GM19452 (cell line): ENCODE results near the gene IPO4.
"Not testable (repeated sequence)": the region's sequence is repeated elsewhere in the genome, so short reads cannot be mapped to it uniquely, and the experiment has no call there.

Experiments used
- ATAC-seq: cut with Tn5 transposase; IDR thresholded peaks from one replicate; pipeline ENCODE4 v1.9.1; 2021; ENCODE audit not compliant: unreplicated experiment

IPO4 gene

GRCh38 chr14:24219080-24219479 lies 30.5 kb upstream of the IPO4 start:
- ATAC-seq = no peak

GRCh38 chr14:24216876-24217275 lies 28.3 kb upstream of the IPO4 start:
- not testable (repeated sequence) for ATAC-seq

GRCh38 chr14:24216345-24216699 lies 27.7 kb upstream of the IPO4 start:
- ATAC-seq = no peak

GRCh38 chr14:24215495-24216344 lies 27.1 kb upstream of the IPO4 start, which contains the start of gene MDP1:
Gene MDP1, minus strand, starts transcription at chr14:24216066. Its CDS starts 111 bp downstream, at chr14:24215955.
- peak; percentile 67 for ATAC-seq

- no peak for ATAC-seq
Observed at GRCh38 chr14:24213866-24214662, 25.4 kb upstream of the IPO4 start.

- peak; percentile 79 for ATAC-seq
Observed at GRCh38 chr14:24212924-24213865, 24.6 kb upstream of the IPO4 start, which contains the start of gene CHMP4A. Gene CHMP4A, minus strand, starts transcription at chr14:24213488. Its CDS starts 49 bp downstream, at chr14:24213439.

- no peak for ATAC-seq
Observed at GRCh38 chr14:24211311-24211710, 22.7 kb upstream of the IPO4 start.

- no peak for ATAC-seq
Observed at GRCh38 chr14:24207625-24208024, 19.0 kb upstream of the IPO4 start.

- ATAC-seq = no peak
Observed at GRCh38 chr14:24207104-24207551, 18.5 kb upstream of the IPO4 start.

GRCh38 chr14:24206260-24207103 lies 17.9 kb upstream of the IPO4 start:
- no peak for ATAC-seq

GRCh38 chr14:24204163-24205146 lies 15.8 kb upstream of the IPO4 start:
- ATAC-seq = no peak

GRCh38 chr14:24203249-24203886 lies 14.8 kb upstream of the IPO4 start:
- not testable (repeated sequence) for ATAC-seq

- ATAC-seq = not testable (repeated sequence)
Observed at GRCh38 chr14:24202538-24202937, 13.9 kb upstream of the IPO4 start.

GRCh38 chr14:24198814-24199524 lies 10.4 kb upstream of the IPO4 start:
- ATAC-seq = no peak

GRCh38 chr14:24197056-24197450 lies 8.4 kb upstream of the IPO4 start:
- ATAC-seq = no peak

GRCh38 chr14:24196071-24197055 lies 7.7 kb upstream of the IPO4 start:
- ATAC-seq = peak; percentile 30
